Measurements from ENCODE around the gene PPP2R2D.

PPP2R2D gene

GRCh38 chr10:131929122-131929845, 28.5 kb downstream of the PPP2R2D start:
- no peak for TF ChIP-seq CTCF (conservative IDR thresholded peaks at IDR 0.05)
- H3K27ac ChIP-seq: peak overlapping the region; percentile 41

- H3K27ac ChIP-seq: peak overlapping the region; percentile 41
- TF ChIP-seq CTCF (conservative IDR thresholded peaks at IDR 0.05): no peak
These were observed 29.3 kb downstream of the PPP2R2D start for GRCh38 chr10:131930150-131930549.

- no peak for TF ChIP-seq CTCF (conservative IDR thresholded peaks at IDR 0.05)
These were observed 29.9 kb downstream of the PPP2R2D start for GRCh38 chr10:131930586-131931330.

GRCh38 chr10:131931981-131932380, 31.2 kb downstream of the PPP2R2D start:
- no peak for TF ChIP-seq CTCF (conservative IDR thresholded peaks at IDR 0.05)

More at GRCh38 chr10:131930586-131931330, 29.9 kb downstream of the PPP2R2D start:
- H3K27ac ChIP-seq: peak overlapping the region; percentile 41

GRCh38 chr10:131933016-131933695, 32.3 kb downstream of the PPP2R2D start:
- TF ChIP-seq CTCF (conservative IDR thresholded peaks at IDR 0.05): no peak
- H3K27ac ChIP-seq: no peak overlapping the region

More at GRCh38 chr10:131931981-131932380, 31.2 kb downstream of the PPP2R2D start:
- H3K27ac ChIP-seq: no peak overlapping the region

GRCh38 chr10:131933696-131934086, 32.9 kb downstream of the PPP2R2D start:
- TF ChIP-seq CTCF (conservative IDR thresholded peaks at IDR 0.05): no peak
- H3K27ac ChIP-seq: no peak overlapping the region

GRCh38 chr10:131934769-131935168, 34.0 kb downstream of the PPP2R2D start:
- no peak for TF ChIP-seq CTCF (conservative IDR thresholded peaks at IDR 0.05)

More at GRCh38 chr10:131934769-131935168, 34.0 kb downstream of the PPP2R2D start:
- H3K27ac ChIP-seq: no peak overlapping the region

All from VCaP (cell line).